Neural cell (in vitro differentiated cells): ENCODE results near the gene PALMD.

ENCODE experiments used
- EP300 ChIP-seq: fragments of 450-650 bp; conservative IDR thresholded peaks from 2 replicates; pipeline ENCODE4 v1.6.1; 2014; ENCODE audit warnings: antibody characterized with exemption, mild to moderate bottlenecking, moderate library complexity; ENCODE audit not compliant: poor library complexity, severe bottlenecking
- EZH2 ChIP-seq: fragments of 200-600, 300-800 bp; shearing (Covaris generic), sonication (generic); IDR thresholded peaks from 2 replicates; pipeline ENCODE4 v1.6.1; 2014; ENCODE audit warnings: antibody characterized with exemption, low read length, borderline replicate concordance, mild to moderate bottlenecking; ENCODE audit not compliant: insufficient read depth, poor library complexity, severe bottlenecking
- MXI1 ChIP-seq: fragments of 450-650 bp; conservative IDR thresholded peaks from 2 replicates; pipeline ENCODE4 v1.6.1; 2014; ENCODE audit warnings: antibody characterized with exemption, mild to moderate bottlenecking; ENCODE audit not compliant: poor library complexity, severe bottlenecking
- POLR2AphosphoS5 ChIP-seq: IDR thresholded peaks from 2 replicates; pipeline ENCODE4 v1.6.1; 2012
- RAD21 ChIP-seq: fragments of 450-650 bp; conservative IDR thresholded peaks from 2 replicates; pipeline ENCODE4 v1.6.1; 2014; ENCODE audit warnings: antibody characterized with exemption, mild to moderate bottlenecking, moderate library complexity
- TAF1 ChIP-seq: IDR thresholded peaks from 2 replicates; pipeline ENCODE4 v1.6.1; 2012; ENCODE audit warnings: low read depth
- TF ChIP-seq, protein P1 (sequence below): fragments of 450-650 bp; IDR thresholded peaks from 2 replicates; pipeline ENCODE4 v1.5.1; 2014; ENCODE audit warnings: antibody characterized with exemption, mild to moderate bottlenecking, moderate library complexity; ENCODE audit not compliant: poor library complexity, severe bottlenecking
- TF ChIP-seq, protein P2 (sequence below): IDR thresholded peaks from 2 replicates; pipeline ENCODE4 v1.6.1; 2012; ENCODE audit warnings: borderline replicate concordance

DNA sequence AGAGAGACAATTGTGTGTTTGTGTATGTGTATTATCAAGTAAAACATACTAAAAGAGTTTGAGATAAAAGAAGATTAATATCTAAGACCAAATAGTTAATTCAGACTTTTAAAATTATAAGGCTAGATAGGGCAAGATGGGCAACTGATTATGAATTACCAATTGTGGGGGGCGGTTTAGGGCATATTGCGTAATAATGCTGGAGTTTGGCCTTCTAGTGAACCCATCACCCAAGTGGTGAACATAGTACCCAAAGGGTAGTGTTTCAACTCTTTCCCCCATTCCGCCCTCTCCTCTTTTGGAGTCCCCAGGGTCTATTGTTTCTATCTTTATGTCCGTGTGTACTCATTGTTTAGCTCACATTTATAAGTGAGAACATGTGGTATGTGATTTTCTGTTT is 65.1 kb downstream of the PALMD start:
- no peak for TF ChIP-seq POLR2AphosphoS5
- no peak for TF ChIP-seq EP300
- TF ChIP-seq, protein P1, sequence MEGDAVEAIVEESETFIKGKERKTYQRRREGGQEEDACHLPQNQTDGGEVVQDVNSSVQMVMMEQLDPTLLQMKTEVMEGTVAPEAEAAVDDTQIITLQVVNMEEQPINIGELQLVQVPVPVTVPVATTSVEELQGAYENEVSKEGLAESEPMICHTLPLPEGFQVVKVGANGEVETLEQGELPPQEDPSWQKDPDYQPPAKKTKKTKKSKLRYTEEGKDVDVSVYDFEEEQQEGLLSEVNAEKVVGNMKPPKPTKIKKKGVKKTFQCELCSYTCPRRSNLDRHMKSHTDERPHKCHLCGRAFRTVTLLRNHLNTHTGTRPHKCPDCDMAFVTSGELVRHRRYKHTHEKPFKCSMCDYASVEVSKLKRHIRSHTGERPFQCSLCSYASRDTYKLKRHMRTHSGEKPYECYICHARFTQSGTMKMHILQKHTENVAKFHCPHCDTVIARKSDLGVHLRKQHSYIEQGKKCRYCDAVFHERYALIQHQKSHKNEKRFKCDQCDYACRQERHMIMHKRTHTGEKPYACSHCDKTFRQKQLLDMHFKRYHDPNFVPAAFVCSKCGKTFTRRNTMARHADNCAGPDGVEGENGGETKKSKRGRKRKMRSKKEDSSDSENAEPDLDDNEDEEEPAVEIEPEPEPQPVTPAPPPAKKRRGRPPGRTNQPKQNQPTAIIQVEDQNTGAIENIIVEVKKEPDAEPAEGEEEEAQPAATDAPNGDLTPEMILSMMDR: no peak
- no peak for TF ChIP-seq EZH2
- TF ChIP-seq, protein P2, sequence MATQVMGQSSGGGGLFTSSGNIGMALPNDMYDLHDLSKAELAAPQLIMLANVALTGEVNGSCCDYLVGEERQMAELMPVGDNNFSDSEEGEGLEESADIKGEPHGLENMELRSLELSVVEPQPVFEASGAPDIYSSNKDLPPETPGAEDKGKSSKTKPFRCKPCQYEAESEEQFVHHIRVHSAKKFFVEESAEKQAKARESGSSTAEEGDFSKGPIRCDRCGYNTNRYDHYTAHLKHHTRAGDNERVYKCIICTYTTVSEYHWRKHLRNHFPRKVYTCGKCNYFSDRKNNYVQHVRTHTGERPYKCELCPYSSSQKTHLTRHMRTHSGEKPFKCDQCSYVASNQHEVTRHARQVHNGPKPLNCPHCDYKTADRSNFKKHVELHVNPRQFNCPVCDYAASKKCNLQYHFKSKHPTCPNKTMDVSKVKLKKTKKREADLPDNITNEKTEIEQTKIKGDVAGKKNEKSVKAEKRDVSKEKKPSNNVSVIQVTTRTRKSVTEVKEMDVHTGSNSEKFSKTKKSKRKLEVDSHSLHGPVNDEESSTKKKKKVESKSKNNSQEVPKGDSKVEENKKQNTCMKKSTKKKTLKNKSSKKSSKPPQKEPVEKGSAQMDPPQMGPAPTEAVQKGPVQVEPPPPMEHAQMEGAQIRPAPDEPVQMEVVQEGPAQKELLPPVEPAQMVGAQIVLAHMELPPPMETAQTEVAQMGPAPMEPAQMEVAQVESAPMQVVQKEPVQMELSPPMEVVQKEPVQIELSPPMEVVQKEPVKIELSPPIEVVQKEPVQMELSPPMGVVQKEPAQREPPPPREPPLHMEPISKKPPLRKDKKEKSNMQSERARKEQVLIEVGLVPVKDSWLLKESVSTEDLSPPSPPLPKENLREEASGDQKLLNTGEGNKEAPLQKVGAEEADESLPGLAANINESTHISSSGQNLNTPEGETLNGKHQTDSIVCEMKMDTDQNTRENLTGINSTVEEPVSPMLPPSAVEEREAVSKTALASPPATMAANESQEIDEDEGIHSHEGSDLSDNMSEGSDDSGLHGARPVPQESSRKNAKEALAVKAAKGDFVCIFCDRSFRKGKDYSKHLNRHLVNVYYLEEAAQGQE: no peak
- no peak for TF ChIP-seq RAD21
- no peak for TF ChIP-seq MXI1
- no peak for TF ChIP-seq TAF1
